Spinal cord (tissue), 10 donors: ENCODE data around the gene NBPF1. TPM values are rescaled to one million over a fixed set of nuclear protein-coding genes. Genes with fewer than 3 reads are reported as not detected.
"Not testable (repeated sequence)": the region's sequence is repeated elsewhere in the genome, so short reads cannot be mapped to it uniquely, and the experiment has no call there.

Experiments used
- DNase-seq, 6 donors: peaks; one replicate each; pipeline versions ENCODE4 v3.0.0 to v3.0.0-alpha.2; 2013 to 2015; ENCODE audit warnings: low spot score in 6 of 6, low read depth in 4 of 6
- H3K27ac ChIP-seq: one replicate; pipeline ENCODE4 v1.5.1; 2013; ENCODE audit warnings: low read depth, low read length, control low read depth
- H3K27me3 ChIP-seq: one replicate; pipeline ENCODE4 v1.6.1; 2013; ENCODE audit warnings: low read length; ENCODE audit not compliant: control insufficient read depth, insufficient read depth
- H3K36me3 ChIP-seq: one replicate; pipeline ENCODE4 v1.6.1; 2013; ENCODE audit warnings: low read length; ENCODE audit not compliant: control insufficient read depth, insufficient read depth
- H3K4me1 ChIP-seq: one replicate; pipeline ENCODE4 v1.6.1; 2013; ENCODE audit warnings: low read length; ENCODE audit not compliant: control insufficient read depth, insufficient read depth
- H3K4me3 ChIP-seq: one replicate; pipeline ENCODE4 v1.5.1; 2013; ENCODE audit warnings: low read depth, low read length, control low read depth
- H3K9me3 ChIP-seq: one replicate; pipeline ENCODE4 v1.6.1; 2013; ENCODE audit warnings: low read length; ENCODE audit not compliant: control insufficient read depth, insufficient read depth
- WGBS: methylation state at CpG from one replicate; pipeline ENCODE4 v1.1.5; 2013; ENCODE audit warnings: missing lambda C conversion rate; ENCODE audit not compliant: insufficient coverage; 5-methylcytosine and 5-hydroxymethylcytosine counted together
- polyA plus RNA-seq, 2 donors: library from polyadenylated mRNA; unstranded; fragments of 120-200 nt; gene quantifications; one replicate each; pipeline ENCODE4 v1.2.1, GENCODE V29; 2013; ENCODE audit not compliant: insufficient read length in 2 of 2
- total RNA-seq, 2 donors: library from RNA; depleted of rRNA in 1 of 2; stranded (reverse); fragments of 120-200 nt in 1 of 2; fragments of >200 nt in 1 of 2; gene quantifications; one replicate each; pipeline versions ENCODE4 v1.2.3 to v1.2.4, GENCODE V29; 2013 to 2014
- donor health status: healthy.

Gene NBPF1
- total and polyA plus RNA-seq, 4 donors: 66.5 to 112 (median 79.0) TPM

DNA sequence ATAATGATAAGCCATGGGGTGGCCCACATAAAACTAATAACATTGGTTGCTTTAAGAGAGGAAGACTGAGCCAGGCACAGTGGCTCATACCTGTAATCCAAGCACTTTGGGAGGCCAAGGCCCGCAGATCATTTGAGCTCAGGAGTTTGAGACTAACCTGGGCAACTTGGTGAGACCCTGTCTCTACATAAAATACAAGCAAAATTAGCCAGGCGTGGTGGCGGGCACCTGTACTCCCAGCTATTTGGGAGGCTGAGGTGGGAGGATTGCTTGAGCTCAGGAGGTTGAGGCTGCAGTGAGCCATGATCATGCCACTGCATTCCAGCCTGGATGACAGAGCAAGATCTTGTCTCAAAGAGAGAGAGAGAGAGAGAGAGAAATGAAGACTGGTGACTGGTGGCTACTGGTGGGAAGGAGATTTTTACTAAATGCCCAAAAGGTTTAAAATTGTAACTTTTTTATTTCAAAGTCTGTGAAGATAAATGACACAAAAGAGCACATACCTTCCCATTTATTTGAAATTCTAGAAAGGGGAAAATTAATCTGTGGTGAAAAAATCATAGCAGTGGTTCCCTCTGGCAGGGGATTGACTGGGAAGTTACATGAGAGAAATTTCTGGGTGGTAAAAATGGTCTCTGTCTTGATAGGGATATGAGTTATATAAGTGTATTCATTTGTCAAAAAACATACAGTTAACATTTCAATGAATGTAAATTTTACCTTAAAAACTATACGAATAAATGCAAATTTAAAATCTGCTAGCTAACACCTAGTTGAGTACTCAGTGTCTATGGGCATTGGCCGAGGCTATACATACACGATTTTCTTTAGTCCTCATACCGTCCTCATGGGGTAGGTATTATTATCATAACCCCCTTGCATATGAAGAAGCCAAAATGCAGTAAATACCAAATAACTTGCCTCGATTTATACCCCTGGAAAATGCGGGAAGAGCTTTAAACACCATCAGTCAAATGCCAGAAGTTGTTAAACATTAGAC lies 2.2 kb upstream of the NBPF1 start:
- H3K4me3 ChIP-seq: no peak overlapping the region
- no peak for DNase-seq
- H3K27ac ChIP-seq: no peak overlapping the region
- 92% methylated on average over 7 of the region's 9 CpGs for WGBS
- H3K27me3 ChIP-seq: no peaks in the 10 kb centered on the region
- peaks cover 23% of the 10 kb centered on the region for H3K36me3 ChIP-seq
- H3K4me1 ChIP-seq: peaks cover 19% of the 10 kb centered on the region
- H3K9me3 ChIP-seq: no peaks in the 10 kb centered on the region

DNA sequence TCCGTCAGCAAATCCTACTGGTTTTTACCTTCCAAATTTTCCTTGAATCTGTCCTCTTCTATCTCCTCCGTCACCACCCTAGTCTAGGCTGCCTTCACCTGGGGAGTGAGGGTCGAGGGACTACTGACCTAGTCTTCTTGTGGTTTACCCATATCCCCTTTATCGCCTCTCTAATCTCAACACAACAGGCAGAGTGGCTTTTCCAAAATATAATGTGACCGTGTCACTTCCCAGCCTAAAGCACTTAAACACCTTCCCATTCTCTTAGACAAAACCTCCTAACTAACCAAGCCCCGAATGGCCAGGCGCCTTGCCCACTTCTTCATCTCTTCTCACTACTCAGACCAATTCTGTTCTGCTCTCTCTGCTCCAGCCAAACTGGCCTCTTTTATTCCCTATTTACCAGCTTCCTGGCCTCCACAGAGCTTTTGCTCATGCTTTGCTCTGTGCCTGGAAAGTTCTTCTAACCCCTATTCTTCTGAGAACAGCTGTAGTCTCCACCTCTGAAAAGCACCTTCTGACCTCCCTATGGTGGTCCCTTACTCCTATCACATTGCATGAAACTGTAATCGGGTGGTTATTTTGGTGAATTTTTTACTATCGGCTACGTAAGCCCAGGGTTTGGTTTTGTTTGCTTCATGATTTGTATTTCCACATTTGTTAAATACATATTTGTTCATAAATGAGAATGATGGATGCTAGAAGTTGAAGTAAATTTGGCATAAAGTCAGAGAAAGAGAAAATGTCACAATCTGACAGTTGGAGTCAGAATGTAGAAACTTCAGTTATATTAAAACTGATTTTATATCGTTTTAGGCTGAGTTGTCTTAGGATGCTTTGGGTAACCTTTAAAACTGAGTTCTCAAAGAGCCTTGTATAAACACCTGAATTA lies 1.2 kb upstream of the NBPF1 start:
- no peak for DNase-seq
- H3K27me3 ChIP-seq: no peaks in the 10 kb centered on the region
- no peaks in the 10 kb centered on the region for H3K9me3 ChIP-seq
- no peak overlapping the region for H3K27ac ChIP-seq
- peak overlapping the region; percentile 86 for H3K4me3 ChIP-seq
- H3K36me3 ChIP-seq: peaks cover 13% of the 10 kb centered on the region
- 86% methylated on average over 8 of the region's 11 CpGs for WGBS
- H3K4me1 ChIP-seq: peaks cover 19% of the 10 kb centered on the region

DNA sequence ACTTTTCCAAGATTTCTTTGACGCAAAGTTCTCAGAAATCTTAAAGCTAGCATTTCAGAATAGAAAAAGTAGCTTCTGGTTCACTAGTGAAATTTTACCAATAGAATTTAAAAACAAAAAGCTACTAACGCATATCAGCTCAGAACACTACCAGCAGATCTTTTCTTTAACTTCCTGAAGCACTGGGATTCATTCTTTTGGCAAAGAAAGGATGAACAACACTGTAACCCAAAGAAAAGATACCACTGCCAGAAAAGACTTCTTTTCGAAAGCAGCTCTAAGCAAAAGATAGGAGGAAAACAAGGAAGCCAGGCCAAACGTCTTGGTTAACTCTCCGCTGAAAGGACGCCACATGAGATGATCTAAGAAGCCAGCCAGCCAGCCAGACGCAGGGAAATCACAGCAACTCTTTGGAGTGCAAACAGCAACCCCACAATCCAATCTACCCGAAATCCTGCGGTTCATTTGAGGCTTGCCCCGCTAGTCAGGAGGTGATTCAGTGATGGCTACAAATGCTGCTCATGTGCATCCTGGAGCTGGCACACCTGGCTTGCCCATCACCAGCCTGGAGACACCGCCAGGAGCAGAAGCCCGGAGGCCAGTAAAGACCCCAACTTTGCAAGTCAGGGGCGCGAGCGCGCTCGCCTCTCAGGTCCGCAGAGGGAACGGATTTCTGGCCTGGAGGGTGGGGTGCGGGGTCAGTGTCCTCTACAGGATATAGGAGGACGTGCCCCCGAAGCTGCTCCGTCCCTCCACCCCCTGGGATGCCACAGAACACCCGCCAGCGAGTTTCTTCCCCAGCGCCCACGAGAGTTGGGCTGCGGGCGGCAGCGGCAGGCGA lies 812 bp downstream of the NBPF1 start:
- Histone ChIP-seq H3K4me1 (peaks cover 19% of the 10 kb centered on the region), H3K36me3 (peaks cover 18% of the 10 kb centered on the region), H3K27me3 (no peaks in the 10 kb centered on the region), H3K27ac (peak overlapping the region; percentile 94), H3K4me3 (peak overlapping the region; percentile 86), H3K9me3 (no peaks in the 10 kb centered on the region)
- DNase-seq: peak; percentile 61 to 94 (median 86)
- WGBS: 4% methylated on average over 31 of the region's 31 CpGs

DNA sequence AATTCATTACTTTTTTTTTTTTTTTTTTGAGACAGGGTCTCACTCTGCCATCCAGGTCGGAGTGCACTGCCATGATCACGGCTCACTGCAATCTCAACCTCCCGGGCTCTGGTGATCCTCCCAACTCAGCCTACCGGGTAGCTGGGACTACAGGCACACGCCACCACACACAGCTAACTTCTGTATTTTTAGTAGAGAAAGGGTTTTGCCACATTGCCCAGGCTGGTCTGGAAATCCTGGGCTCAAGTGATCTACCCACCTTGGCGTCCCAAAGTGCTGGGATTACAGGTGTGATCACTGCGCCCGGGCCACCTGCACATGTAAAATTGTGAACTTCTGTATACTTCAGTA lies 1.4 kb downstream of the NBPF1 start:
- Histone ChIP-seq H3K27ac (peak overlapping the region; percentile 94), H3K4me3 (peak overlapping the region; percentile 86), H3K4me1 (peaks cover 19% of the 10 kb centered on the region), H3K36me3 (peaks cover 21% of the 10 kb centered on the region)
- H3K27me3 ChIP-seq, H3K9me3 ChIP-seq, DNase-seq: not testable (repeated sequence)
- 59% methylated on average over 6 of the region's 8 CpGs for WGBS

DNA sequence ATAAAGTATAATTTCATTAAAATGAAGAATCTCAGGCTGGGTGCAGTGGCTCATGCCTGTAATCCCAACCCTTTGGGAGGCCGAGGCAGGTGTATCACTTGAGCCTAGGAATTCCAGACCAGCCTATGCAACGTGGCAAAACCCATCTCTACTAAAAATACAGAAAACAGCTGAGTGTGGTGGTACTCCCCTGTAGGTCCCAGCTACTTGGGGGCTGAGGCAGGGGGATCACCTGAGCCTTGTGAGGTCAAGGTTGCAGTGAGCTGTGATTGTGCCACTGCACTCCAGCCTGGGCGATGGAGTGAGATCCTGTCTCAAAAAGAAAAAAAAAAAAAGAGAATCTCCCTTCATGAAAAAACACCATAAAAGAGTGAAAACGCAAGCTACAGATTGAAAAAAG lies 2.2 kb downstream of the NBPF1 start:
- H3K27me3 ChIP-seq, H3K9me3 ChIP-seq, H3K4me3 ChIP-seq, DNase-seq, H3K27ac ChIP-seq: not testable (repeated sequence)
- peaks cover 25% of the 10 kb centered on the region for H3K36me3 ChIP-seq
- peaks cover 19% of the 10 kb centered on the region for H3K4me1 ChIP-seq
- WGBS: 83% methylated on average over 1 of the region's 4 CpGs

DNA sequence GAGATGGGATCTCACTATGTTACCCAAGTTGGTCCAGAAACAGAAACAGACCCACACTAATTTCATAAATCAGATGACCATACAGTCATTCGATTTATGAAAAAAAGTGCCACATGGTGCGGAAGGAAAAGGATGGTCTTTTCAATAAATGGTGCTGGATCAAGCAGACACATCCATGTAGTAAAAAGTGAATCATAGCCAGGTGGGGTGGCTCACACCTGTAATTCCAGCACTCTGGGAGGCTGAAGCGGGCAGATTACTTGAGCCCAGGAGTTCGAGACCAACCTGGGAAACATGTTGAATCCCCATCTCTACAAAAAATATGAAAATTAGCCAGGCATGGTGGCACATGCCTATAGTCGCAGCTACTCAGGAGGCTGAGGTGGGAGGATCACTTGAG lies 2.8 kb downstream of the NBPF1 start:
- Histone ChIP-seq H3K36me3 (peaks cover 26% of the 10 kb centered on the region), H3K4me1 (peaks cover 19% of the 10 kb centered on the region)
- DNase-seq, H3K9me3 ChIP-seq, H3K27ac ChIP-seq, H3K4me3 ChIP-seq, H3K27me3 ChIP-seq: not testable (repeated sequence)
- WGBS: 91% methylated on average over 3 of the region's 5 CpGs

DNA sequence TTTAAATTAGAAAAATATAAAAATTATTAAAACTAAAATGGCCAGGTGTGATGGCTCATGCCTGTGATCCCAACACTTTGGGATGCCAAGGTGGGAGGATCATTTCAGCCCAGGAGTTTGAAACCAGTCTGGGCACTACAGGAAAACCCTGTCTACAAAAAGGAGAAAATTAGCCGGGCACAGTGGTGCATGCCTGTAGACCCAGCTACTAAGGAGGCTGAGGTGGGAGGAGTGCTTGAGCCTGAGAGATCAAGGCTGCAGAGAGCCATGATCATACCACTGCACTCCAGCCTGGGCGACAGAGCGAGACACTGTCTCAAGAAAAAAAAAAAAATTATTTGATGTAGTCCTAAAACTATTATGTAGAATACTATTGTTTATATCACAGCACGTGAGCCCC lies 3.6 kb downstream of the NBPF1 start:
- not testable (repeated sequence) for H3K9me3 ChIP-seq, H3K27ac ChIP-seq, H3K27me3 ChIP-seq, H3K4me3 ChIP-seq, DNase-seq
- Histone ChIP-seq H3K36me3 (peaks cover 30% of the 10 kb centered on the region), H3K4me1 (peaks cover 19% of the 10 kb centered on the region)
- WGBS: 97% methylated on average over 1 of the region's 4 CpGs

DNA sequence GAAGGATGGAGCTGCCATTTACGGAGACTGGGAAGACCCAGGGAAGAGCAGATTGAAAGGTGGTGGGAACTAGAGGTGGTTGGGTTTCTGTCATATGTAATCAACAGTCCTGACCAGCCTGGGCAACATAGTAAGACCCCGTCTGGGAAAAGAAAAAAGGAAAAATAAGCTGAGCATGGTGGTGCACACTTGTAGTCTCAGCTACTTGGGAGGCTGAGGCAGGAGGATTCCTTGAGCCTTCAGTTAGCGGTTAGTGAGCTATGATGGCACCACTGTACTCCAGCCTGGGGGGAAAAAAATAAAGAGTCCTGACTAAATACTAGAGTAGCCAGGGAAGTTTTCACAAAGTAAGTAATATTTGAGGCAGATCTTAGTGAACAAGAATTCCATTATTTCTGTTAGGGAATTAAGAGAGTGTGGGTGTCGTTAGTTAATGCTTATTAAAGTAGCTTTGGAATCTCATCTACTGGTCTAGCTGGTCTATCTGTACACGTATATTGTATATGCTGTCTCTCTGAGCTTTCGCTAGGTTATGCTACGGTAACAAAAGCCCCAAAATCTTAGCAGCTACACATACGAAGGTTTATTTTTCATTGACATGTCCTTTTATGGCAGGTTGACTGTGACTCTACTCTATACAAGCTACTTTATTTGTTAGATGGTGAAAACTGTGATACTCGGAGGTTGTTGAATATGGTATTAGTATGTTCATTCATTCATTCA lies 4.4 kb downstream of the NBPF1 start:
- H3K9me3 ChIP-seq: no peaks in the 10 kb centered on the region
- no peak overlapping the region for H3K4me3 ChIP-seq
- 89% methylated on average over 7 of the region's 9 CpGs for WGBS
- H3K4me1 ChIP-seq: peaks cover 19% of the 10 kb centered on the region
- H3K27ac ChIP-seq: no peak overlapping the region
- H3K27me3 ChIP-seq: no peaks in the 10 kb centered on the region
- H3K36me3 ChIP-seq: peaks cover 31% of the 10 kb centered on the region
- no peak for DNase-seq
